ENCODE results near the gene GMDS. TPM values are rescaled to one million over a fixed set of nuclear protein-coding genes. Genes with fewer than 3 reads are reported as not detected.

GMDS gene
- total RNA-seq, 2 experiments from 2014 or later = 13.9 to 16.4 TPM

GRCh38 chr6:1627827-1628560, 617.4 kb downstream of the GMDS start:
- Histone ChIP-seq H3K27me3 (ENCODE audit: control insufficient read depth in 1 of 2, insufficient read depth in 2 of 2, low read length in 2 of 2) (peaks cover 45 to 50% of the 10 kb centered on the region in 2 experiments), H3K9me3 (ENCODE audit: control insufficient read depth in 1 of 2, insufficient read depth in 1 of 2, low read length in 2 of 2) (peaks cover 0 to 12% of the 10 kb centered on the region in 2 experiments), H3K4me1 (ENCODE audit: insufficient read depth, low read length) (peaks cover 12% of the 10 kb centered on the region), H3K36me3 (ENCODE audit: insufficient read depth, low read length) (no peaks in the 10 kb centered on the region), H3K4me3 (ENCODE audit: low read length) (no peak overlapping the region), H3K27ac (ENCODE audit: low read depth in 1 of 2, low read length in 2 of 2) (no peak overlapping the region)
- H3K27me3 Mint-ChIP-seq = peaks cover 72% of the 10 kb centered on the region
- ChIA-PET POLR2A (no interaction called here), CTCF (no interaction called here)
- H3K4me1 Mint-ChIP-seq (ENCODE audit: low read depth) = peaks cover 18% of the 10 kb centered on the region
- peaks cover 3% of the 10 kb centered on the region for H3K36me3 Mint-ChIP-seq (ENCODE audit: low read depth)
- H3K27ac Mint-ChIP-seq = no peak overlapping the region
- no peak for ATAC-seq (ENCODE audit: poor library complexity)
- TF ChIP-seq CTCF (IDR thresholded peaks at IDR 0.05) = no peak
- no peaks in the 10 kb centered on the region for H3K9me3 Mint-ChIP-seq
- intact Hi-C loops (cut with DNase I, micrococcal nuclease) = no loop called here
- H3K4me3 Mint-ChIP-seq = no peak overlapping the region
- no peak for DNase-seq

GRCh38 chr6:1626481-1626880, 618.9 kb downstream of the GMDS start:
- Mint-ChIP-seq H3K27ac (no peak overlapping the region), H3K9me3 (no peaks in the 10 kb centered on the region), H3K27me3 (peaks cover 80% of the 10 kb centered on the region), H3K36me3 (ENCODE audit: low read depth) (peaks cover 13% of the 10 kb centered on the region), H3K4me1 (ENCODE audit: low read depth) (peaks cover 21% of the 10 kb centered on the region), H3K4me3 (peak overlapping the region; percentile 32)
- no peak for TF ChIP-seq CTCF (IDR thresholded peaks at IDR 0.05)
- Histone ChIP-seq H3K9me3 (ENCODE audit: control insufficient read depth in 1 of 2, insufficient read depth in 1 of 2, low read length in 2 of 2) (peaks cover 0 to 12% of the 10 kb centered on the region in 2 experiments), H3K36me3 (ENCODE audit: insufficient read depth, low read length) (no peaks in the 10 kb centered on the region), H3K4me1 (ENCODE audit: insufficient read depth, low read length) (peaks cover 12% of the 10 kb centered on the region), H3K27ac (ENCODE audit: low read depth in 1 of 2, low read length in 2 of 2) (no peak overlapping the region), H3K27me3 (ENCODE audit: control insufficient read depth in 1 of 2, insufficient read depth in 2 of 2, low read length in 2 of 2) (peaks cover 44 to 62% of the 10 kb centered on the region in 2 experiments), H3K4me3 (ENCODE audit: low read length) (no peak overlapping the region)
- CTCF ChIA-PET = no interaction called here
- intact Hi-C loops (cut with DNase I, micrococcal nuclease) = no loop called here
- POLR2A ChIA-PET = interaction anchor here (0.6 to 1.1 kb wide), 3 partner anchors 12 to 599 kb away, joined by 3 to 4 read pairs (median 3); no protein-coding TSS in a partner anchor
- ATAC-seq (ENCODE audit: poor library complexity) = no peak
- no peak for DNase-seq

- Mint-ChIP-seq H3K27me3 (peaks cover 83% of the 10 kb centered on the region), H3K4me3 (peak overlapping the region; percentile 32), H3K27ac (no peak overlapping the region), H3K9me3 (no peaks in the 10 kb centered on the region), H3K36me3 (ENCODE audit: low read depth) (peaks cover 13% of the 10 kb centered on the region), H3K4me1 (ENCODE audit: low read depth) (peaks cover 21% of the 10 kb centered on the region)
- TF ChIP-seq CTCF (IDR thresholded peaks at IDR 0.05) = no peak
- POLR2A ChIA-PET = interaction anchor here (0.6 to 1.1 kb wide), 5 partner anchors 10 to 600 kb away, joined by 3 to 4 read pairs (median 3); no protein-coding TSS in a partner anchor
- ATAC-seq (ENCODE audit: poor library complexity) (no peak), DNase-seq (peak in 1 of 14 experiments; percentile 22)
- Histone ChIP-seq H3K36me3 (ENCODE audit: insufficient read depth, low read length) (no peaks in the 10 kb centered on the region), H3K27ac (ENCODE audit: low read depth in 1 of 2, low read length in 2 of 2) (no peak overlapping the region), H3K9me3 (ENCODE audit: control insufficient read depth in 1 of 2, insufficient read depth in 1 of 2, low read length in 2 of 2) (peaks cover 0 to 13% of the 10 kb centered on the region in 2 experiments), H3K4me1 (ENCODE audit: insufficient read depth, low read length) (peaks cover 12% of the 10 kb centered on the region), H3K4me3 (ENCODE audit: low read length) (no peak overlapping the region), H3K27me3 (ENCODE audit: control insufficient read depth in 1 of 2, insufficient read depth in 2 of 2, low read length in 2 of 2) (peaks cover 48 to 68% of the 10 kb centered on the region in 2 experiments)
- intact Hi-C loops (cut with DNase I, micrococcal nuclease) = no loop called here
- CTCF ChIA-PET = no interaction called here
These were observed 619.5 kb downstream of the GMDS start for GRCh38 chr6:1625794-1626435.

All from CD4-positive, alpha-beta T cell (primary cell).